Keratinocyte (primary cell): ENCODE measurements around the gene PIEZO1. TPM values are rescaled to one million over a fixed set of nuclear protein-coding genes. Genes with fewer than 3 reads are reported as not detected.

ENCODE experiments used
- DNase-seq: peaks from one replicate; pipeline ENCODE4 v3.0.0-alpha.2; 2011; ENCODE audit warnings: low read depth, missing footprints, low spot score
- FAIRE-seq: peaks from 2 replicates; lab custom pipeline; 2011; peaks lifted over from hg19 to GRCh38; lab: Jason Lieb, UNC
- H2AFZ ChIP-seq: 2 replicates; pipeline ENCODE4 v1.6.0; 2012; ENCODE audit warnings: low read length, control low read depth, inconsistent platforms; ENCODE audit not compliant: control insufficient read depth
- H3K27ac ChIP-seq: 2 replicates; pipeline ENCODE4 v1.5.1; 2011; ENCODE audit warnings: low read length; ENCODE audit not compliant: control insufficient read depth, insufficient read depth
- H3K27me3 ChIP-seq: 3 replicates; pipeline ENCODE4 v1.6.0; 2011; ENCODE audit warnings: low read length; ENCODE audit not compliant: control insufficient read depth, insufficient read depth; ENCODE audit errors: extremely low read depth
- H3K36me3 ChIP-seq, 2 experiments: 2 replicates in 1 of 2; 3 replicates in 1 of 2; pipeline ENCODE4 v1.5.1; 2011; ENCODE audit warnings: low read length in 2 of 2, mild to moderate bottlenecking in 1 of 2; ENCODE audit not compliant: control insufficient read depth in 2 of 2, insufficient read depth in 2 of 2; ENCODE audit errors: extremely low read depth in 1 of 2
- H3K4me1 ChIP-seq: 3 replicates; pipeline ENCODE4 v1.5.1; 2011; ENCODE audit warnings: low read length; ENCODE audit not compliant: control insufficient read depth, insufficient read depth; ENCODE audit errors: extremely low read depth
- H3K4me2 ChIP-seq: 3 replicates; pipeline ENCODE4 v1.6.0; 2011; ENCODE audit warnings: low read depth, low read length; ENCODE audit not compliant: control insufficient read depth, insufficient read depth; ENCODE audit errors: extremely low read depth
- H3K4me3 ChIP-seq, 3 experiments: fragments of 200-600 bp in 1 of 3; sonication (generic) in 1 of 3; 2 replicates in 2 of 3; 3 replicates in 1 of 3; pipeline ENCODE4 v1.5.1; 2011 to 2016; ENCODE audit warnings: low read length in 3 of 3, mild to moderate bottlenecking in 3 of 3, control low read depth in 2 of 3, inconsistent platforms in 1 of 3, low read depth in 1 of 3, mixed read lengths in 1 of 3, mixed run types in 1 of 3, moderate library complexity in 1 of 3; ENCODE audit not compliant: control insufficient read depth in 2 of 3, insufficient read depth in 2 of 3; ENCODE audit errors: extremely low read depth in 1 of 3
- H3K79me2 ChIP-seq: 2 replicates; pipeline ENCODE4 v1.6.0; 2012; ENCODE audit warnings: low read length; ENCODE audit not compliant: control insufficient read depth, insufficient read depth
- H3K9ac ChIP-seq: 3 replicates; pipeline ENCODE4 v1.6.0; 2011; ENCODE audit warnings: low read length; ENCODE audit not compliant: control insufficient read depth, insufficient read depth; ENCODE audit errors: extremely low read depth
- H3K9me1 ChIP-seq: 3 replicates; pipeline ENCODE4 v1.6.0; 2011; ENCODE audit warnings: low read length; ENCODE audit not compliant: control insufficient read depth, insufficient read depth; ENCODE audit errors: extremely low read depth
- H3K9me3 ChIP-seq: 2 replicates; pipeline ENCODE4 v1.5.1; 2012; ENCODE audit warnings: low read depth, low read length; ENCODE audit not compliant: control insufficient read depth
- H4K20me1 ChIP-seq: 3 replicates; pipeline ENCODE4 v1.6.0; 2011; ENCODE audit warnings: low read length; ENCODE audit not compliant: control insufficient read depth, insufficient read depth; ENCODE audit errors: extremely low read depth
- EZH2 ChIP-seq: IDR thresholded peaks from one replicate; pipeline ENCODE4 v1.6.1; 2012; ENCODE audit warnings: inconsistent platforms, mild to moderate bottlenecking, low read length, moderate library complexity
- dilution Hi-C: fragments of 300-500 bp; cut with MboI; formaldehyde crosslinking; loops from one replicate; pipeline ENCODE4 v1.7.0; 2020; ENCODE audit warnings: low sequenced_read_pairs; ENCODE audit not compliant: extremely low pct_ligation_motif_present
- polyA plus RNA-seq, 5 experiments: library from polyadenylated mRNA; depleted of rRNA in 3 of 5; stranded (reverse) in 3 of 5; stranded (forward) in 1 of 5; unstranded in 1 of 5; fragments of >200 nt; gene quantifications; 1 replicate in 1 of 5; 2 replicates in 3 of 5; 3 replicates in 1 of 5; pipeline versions ENCODE4 v1.2.1 to v1.2.3, GENCODE V29; 2011 to 2012; ENCODE audit warnings: missing spikeins in 2 of 5, low read depth in 1 of 5, low replicate concordance in 1 of 5
- TF ChIP-seq, protein P1 (sequence below), 3 experiments: IDR thresholded peaks in 1 of 3; conservative IDR thresholded peaks in 1 of 3; optimal IDR thresholded peaks in 1 of 3; 2 replicates in 2 of 3; 3 replicates in 1 of 3; pipeline versions ENCODE3 to v1.5.1; 2011; ENCODE audit warnings: low read length in 3 of 3, mild to moderate bottlenecking in 3 of 3, moderate library complexity in 2 of 3, control low read depth in 1 of 3, inconsistent platforms in 1 of 3; ENCODE audit not compliant: insufficient read depth in 2 of 3; ENCODE audit errors: extremely low read depth in 1 of 3

Gene PIEZO1
- polyA plus RNA-seq, 1 donor (not counting 4 experiments of a cell fraction or from before 2014, with no cell fraction given): 62.8 TPM

DNA sequence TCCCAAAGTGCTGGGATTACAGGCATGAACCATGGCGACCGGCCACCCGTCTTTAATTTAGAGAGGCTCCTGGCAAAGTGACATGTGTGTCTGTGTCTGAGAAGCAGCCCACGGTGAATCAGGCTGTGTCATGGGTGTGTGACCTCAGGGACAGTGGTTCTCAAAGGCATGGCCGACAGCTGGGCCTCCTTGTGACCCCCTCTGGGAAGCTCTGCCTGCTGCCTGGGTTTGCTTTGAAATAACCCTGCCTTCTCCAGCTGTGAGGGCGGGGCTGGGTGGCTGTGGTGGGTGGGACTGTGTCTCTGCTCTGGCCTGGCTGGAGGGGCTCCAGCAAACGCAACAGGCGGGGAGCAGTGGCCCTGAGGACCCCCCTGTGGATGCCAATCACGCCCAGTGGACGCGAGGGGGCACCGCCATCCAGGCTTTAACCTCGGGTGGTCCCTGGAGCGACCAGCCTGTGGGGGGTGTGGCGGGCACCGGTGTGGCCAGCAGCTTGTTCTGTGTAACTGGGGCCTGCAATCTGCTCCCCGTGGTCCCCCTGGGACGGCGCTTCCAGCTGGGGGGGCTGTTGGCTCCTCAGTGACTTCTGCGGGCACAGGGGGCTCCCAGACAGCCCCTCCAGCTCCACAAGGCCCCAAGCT lies 35.5 kb upstream of the PIEZO1 start:
- Histone ChIP-seq H3K36me3 (peaks cover 0 to 9% of the 10 kb centered on the region in 2 experiments), H3K4me1 (peaks cover 12% of the 10 kb centered on the region), H3K9me1 (no peaks in the 10 kb centered on the region), H3K27ac (no peak overlapping the region), H4K20me1 (no peaks in the 10 kb centered on the region), H3K4me2 (no peak overlapping the region), H3K9ac (no peak overlapping the region), H3K27me3 (no peaks in the 10 kb centered on the region), H3K4me3 (no peak overlapping the region), H3K79me2 (no peaks in the 10 kb centered on the region), H2AFZ (no peak overlapping the region), H3K9me3 (no peaks in the 10 kb centered on the region)
- FAIRE-seq (no peak), DNase-seq (no peak)
- no peak for TF ChIP-seq EZH2
- TF ChIP-seq, protein P1, sequence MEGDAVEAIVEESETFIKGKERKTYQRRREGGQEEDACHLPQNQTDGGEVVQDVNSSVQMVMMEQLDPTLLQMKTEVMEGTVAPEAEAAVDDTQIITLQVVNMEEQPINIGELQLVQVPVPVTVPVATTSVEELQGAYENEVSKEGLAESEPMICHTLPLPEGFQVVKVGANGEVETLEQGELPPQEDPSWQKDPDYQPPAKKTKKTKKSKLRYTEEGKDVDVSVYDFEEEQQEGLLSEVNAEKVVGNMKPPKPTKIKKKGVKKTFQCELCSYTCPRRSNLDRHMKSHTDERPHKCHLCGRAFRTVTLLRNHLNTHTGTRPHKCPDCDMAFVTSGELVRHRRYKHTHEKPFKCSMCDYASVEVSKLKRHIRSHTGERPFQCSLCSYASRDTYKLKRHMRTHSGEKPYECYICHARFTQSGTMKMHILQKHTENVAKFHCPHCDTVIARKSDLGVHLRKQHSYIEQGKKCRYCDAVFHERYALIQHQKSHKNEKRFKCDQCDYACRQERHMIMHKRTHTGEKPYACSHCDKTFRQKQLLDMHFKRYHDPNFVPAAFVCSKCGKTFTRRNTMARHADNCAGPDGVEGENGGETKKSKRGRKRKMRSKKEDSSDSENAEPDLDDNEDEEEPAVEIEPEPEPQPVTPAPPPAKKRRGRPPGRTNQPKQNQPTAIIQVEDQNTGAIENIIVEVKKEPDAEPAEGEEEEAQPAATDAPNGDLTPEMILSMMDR (optimal IDR thresholded peaks at IDR 0.05 in 1 of 3, IDR thresholded peaks at IDR 0.05 in 1 of 3, conservative IDR thresholded peaks at IDR 0.05 in 1 of 3; ENCODE audit: extremely low read depth in 1 of 3, insufficient read depth in 2 of 3, low read length in 3 of 3): no peak
- dilution Hi-C loops: no loop called here

DNA sequence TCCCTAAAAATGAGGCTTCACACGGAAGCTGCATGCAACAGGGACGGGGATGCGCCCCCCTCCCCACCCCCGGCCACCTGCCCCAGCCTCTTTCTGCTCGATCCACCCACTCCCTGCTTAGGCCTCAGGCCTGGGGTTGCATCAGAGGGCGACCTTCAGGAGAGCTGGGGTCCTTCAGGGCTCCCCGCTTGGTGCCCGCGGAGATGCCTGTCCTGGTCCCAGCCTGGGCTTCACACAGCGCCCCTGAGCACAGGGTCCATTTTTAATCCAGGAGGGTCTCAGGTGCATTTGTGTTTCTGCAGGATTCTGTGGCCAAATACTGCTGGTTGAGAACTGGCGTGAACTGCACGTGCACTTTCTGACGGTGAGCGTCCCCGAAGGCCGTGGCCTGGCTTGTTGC lies 34.1 kb upstream of the PIEZO1 start:
- no peaks in the 10 kb centered on the region for H3K9me3 ChIP-seq
- H3K27me3 ChIP-seq: no peaks in the 10 kb centered on the region
- no peaks in the 10 kb centered on the region for H3K79me2 ChIP-seq
- no peak overlapping the region for H3K9ac ChIP-seq
- H4K20me1 ChIP-seq: no peaks in the 10 kb centered on the region
- peaks cover 0 to 9% of the 10 kb centered on the region in 2 experiments for H3K36me3 ChIP-seq
- TF ChIP-seq, protein P1 (optimal IDR thresholded peaks at IDR 0.05 in 1 of 3, IDR thresholded peaks at IDR 0.05 in 1 of 3, conservative IDR thresholded peaks at IDR 0.05 in 1 of 3; ENCODE audit: extremely low read depth in 1 of 3, insufficient read depth in 2 of 3, low read length in 3 of 3): no peak
- no peak for TF ChIP-seq EZH2
- no peak for DNase-seq
- peaks cover 12% of the 10 kb centered on the region for H3K4me1 ChIP-seq
- dilution Hi-C loops: no loop called here
- no peak overlapping the region for H3K4me3 ChIP-seq
- H3K9me1 ChIP-seq: no peaks in the 10 kb centered on the region
- no peak overlapping the region for H3K27ac ChIP-seq
- H2AFZ ChIP-seq: no peak overlapping the region
- no peak overlapping the region for H3K4me2 ChIP-seq
- no peak for FAIRE-seq
